Neutrophil (primary cell): ENCODE results near the gene RASSF3.
A peak's percentile ranks its signal among the peaks of the same experiment; 100 is the strongest.
"Not testable (repeated sequence)": the region's sequence is repeated elsewhere in the genome, so short reads cannot be mapped to it uniquely, and the experiment has no call there.

ENCODE experiments used
- H3K27ac ChIP-seq: fragments of 200-600 bp; sonication (generic); 2 replicates; pipeline ENCODE4 v1.5.1; 2016; ENCODE audit warnings: mild to moderate bottlenecking, moderate library complexity
- H3K27me3 ChIP-seq: fragments of 200-600 bp; sonication (generic); 2 replicates; pipeline ENCODE4 v1.6.0; 2016; ENCODE audit warnings: mild to moderate bottlenecking
- H3K36me3 ChIP-seq: fragments of 200-600 bp; sonication (generic); 2 replicates; pipeline ENCODE4 v1.5.1; 2017
- H3K4me1 ChIP-seq, 2 experiments: fragments of 200-600 bp in 1 of 2; sonication (generic) in 1 of 2; 1 replicate in 1 of 2; 2 replicates in 1 of 2; pipeline versions ENCODE4 v1.5.1 to v1.6.1; 2013 to 2016; ENCODE audit warnings: low read depth in 1 of 2, low read length in 1 of 2, mild to moderate bottlenecking in 1 of 2, moderate library complexity in 1 of 2; ENCODE audit not compliant: control insufficient read depth in 1 of 2, insufficient read depth in 1 of 2
- H3K4me3 ChIP-seq, 2 experiments: fragments of 200-600 bp in 1 of 2; sonication (generic) in 1 of 2; 1 replicate in 1 of 2; 2 replicates in 1 of 2; pipeline ENCODE4 v1.5.1; 2013 to 2016; ENCODE audit warnings: low read depth in 1 of 2, low read length in 1 of 2, mild to moderate bottlenecking in 1 of 2, moderate library complexity in 1 of 2
- H3K9me3 ChIP-seq: fragments of 200-600 bp; sonication (generic); 2 replicates; pipeline ENCODE4 v1.5.1; 2016
- TF ChIP-seq, protein P1 (sequence below): fragments of 200-600 bp; sonication (generic); IDR thresholded peaks from 2 replicates; pipeline ENCODE4 v1.5.1; 2016; ENCODE audit warnings: antibody characterized with exemption

The RASSF3 gene

DNA sequence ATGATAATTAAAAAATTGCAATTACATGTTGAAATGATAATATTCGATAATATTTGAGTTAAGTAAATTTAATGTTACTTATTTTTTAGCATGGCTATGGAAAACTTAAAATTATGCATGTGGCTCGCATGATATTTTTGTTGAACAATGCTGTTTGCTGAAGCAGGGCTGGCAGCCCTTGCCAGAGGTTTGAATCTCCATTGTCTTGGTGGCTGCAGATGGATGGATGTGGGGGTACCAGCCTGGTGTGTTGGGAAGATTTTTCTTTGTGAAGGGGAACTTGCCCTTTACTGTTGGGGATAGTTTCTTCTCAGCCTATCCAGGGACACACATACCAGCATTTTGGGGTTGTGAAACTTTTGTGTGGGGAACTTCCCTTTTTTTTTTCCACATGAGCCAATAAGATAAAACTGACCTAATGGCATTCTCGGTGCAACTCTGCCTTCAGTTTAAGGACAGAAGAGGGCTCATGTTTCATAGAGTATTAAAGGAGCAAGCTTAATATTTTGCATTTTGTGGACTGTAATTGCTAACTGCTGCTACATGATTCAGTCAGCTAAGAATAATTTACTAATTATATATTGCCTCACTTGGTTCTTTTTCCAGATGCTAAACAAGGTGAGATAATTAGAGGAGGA is 8.8 kb downstream of the RASSF3 start:
- Histone ChIP-seq H3K36me3 (peaks cover 37% of the 10 kb centered on the region), H3K9me3 (no peaks in the 10 kb centered on the region), H3K4me1 (peaks cover 91 to 96% of the 10 kb centered on the region in 2 experiments), H3K27ac (peak overlapping the region; percentile 94), H3K27me3 (no peaks in the 10 kb centered on the region), H3K4me3 (peak overlapping the region; percentile 36 to 56)
- TF ChIP-seq, protein P1, sequence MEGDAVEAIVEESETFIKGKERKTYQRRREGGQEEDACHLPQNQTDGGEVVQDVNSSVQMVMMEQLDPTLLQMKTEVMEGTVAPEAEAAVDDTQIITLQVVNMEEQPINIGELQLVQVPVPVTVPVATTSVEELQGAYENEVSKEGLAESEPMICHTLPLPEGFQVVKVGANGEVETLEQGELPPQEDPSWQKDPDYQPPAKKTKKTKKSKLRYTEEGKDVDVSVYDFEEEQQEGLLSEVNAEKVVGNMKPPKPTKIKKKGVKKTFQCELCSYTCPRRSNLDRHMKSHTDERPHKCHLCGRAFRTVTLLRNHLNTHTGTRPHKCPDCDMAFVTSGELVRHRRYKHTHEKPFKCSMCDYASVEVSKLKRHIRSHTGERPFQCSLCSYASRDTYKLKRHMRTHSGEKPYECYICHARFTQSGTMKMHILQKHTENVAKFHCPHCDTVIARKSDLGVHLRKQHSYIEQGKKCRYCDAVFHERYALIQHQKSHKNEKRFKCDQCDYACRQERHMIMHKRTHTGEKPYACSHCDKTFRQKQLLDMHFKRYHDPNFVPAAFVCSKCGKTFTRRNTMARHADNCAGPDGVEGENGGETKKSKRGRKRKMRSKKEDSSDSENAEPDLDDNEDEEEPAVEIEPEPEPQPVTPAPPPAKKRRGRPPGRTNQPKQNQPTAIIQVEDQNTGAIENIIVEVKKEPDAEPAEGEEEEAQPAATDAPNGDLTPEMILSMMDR, result no peak

DNA sequence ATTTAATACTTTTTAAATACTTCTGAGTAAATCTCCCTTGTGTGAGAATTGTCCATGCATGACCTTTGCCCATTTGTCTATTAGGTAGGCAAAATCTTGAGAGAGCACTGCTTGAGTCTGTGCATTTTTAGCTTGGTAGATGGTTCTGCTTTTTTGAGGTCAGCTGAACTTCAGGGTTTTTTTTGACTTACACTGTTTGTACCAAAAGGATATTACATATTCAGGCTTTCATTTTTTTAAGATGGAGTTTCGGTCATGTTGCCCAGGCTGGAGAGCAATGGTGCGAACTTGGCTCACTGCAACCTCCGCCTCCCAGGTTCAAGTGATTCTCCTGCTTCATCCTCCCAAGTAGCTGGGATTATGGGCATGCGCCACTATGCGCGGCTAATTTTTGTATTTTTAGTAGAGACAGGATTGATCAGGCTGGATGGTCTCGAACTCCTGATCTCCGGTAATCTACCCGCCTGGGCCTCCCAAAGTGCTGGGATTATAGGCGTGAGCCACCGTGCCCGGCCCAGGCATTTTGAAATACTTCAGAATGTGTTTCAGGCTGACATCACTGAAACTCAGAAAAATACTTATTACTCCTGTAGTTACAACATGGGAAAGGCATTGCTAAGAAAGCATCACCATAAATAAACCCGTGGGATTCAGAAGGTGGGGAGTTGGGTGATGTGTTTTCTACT is 11.1 kb downstream of the RASSF3 start:
- H3K4me1 ChIP-seq, result peaks cover 97 to 100% of the 10 kb centered on the region in 2 experiments
- no peaks in the 10 kb centered on the region for H3K9me3 ChIP-seq
- TF ChIP-seq, protein P1, result no peak
- peak overlapping the region; percentile 94 for H3K27ac ChIP-seq
- H3K4me3 ChIP-seq, result peak overlapping the region; percentile 22 to 56
- H3K27me3 ChIP-seq, result no peaks in the 10 kb centered on the region
- peaks cover 14% of the 10 kb centered on the region for H3K36me3 ChIP-seq

GRCh38 chr12:64624035-64624434 is 13.7 kb downstream of the RASSF3 start:
- TF ChIP-seq, protein P1, result no peak
- no peaks in the 10 kb centered on the region for H3K27me3 ChIP-seq
- H3K4me3 ChIP-seq, result peak overlapping the region in 1 of 2 experiments; percentile 50
- peaks cover 6% of the 10 kb centered on the region for H3K36me3 ChIP-seq
- peaks cover 90 to 92% of the 10 kb centered on the region in 2 experiments for H3K4me1 ChIP-seq
- H3K9me3 ChIP-seq, result no peaks in the 10 kb centered on the region
- peak overlapping the region; percentile 94 for H3K27ac ChIP-seq

- no peaks in the 10 kb centered on the region for H3K9me3 ChIP-seq
- H3K4me1 ChIP-seq, result peaks cover 77 to 83% of the 10 kb centered on the region in 2 experiments
- TF ChIP-seq, protein P1, result no peak
These were observed 15.2 kb downstream of the RASSF3 start for GRCh38 chr12:64625243-64626077.

GRCh38 chr12:64626588-64626987 is 16.3 kb downstream of the RASSF3 start:
- H3K4me3 ChIP-seq, H3K9me3 ChIP-seq, H3K27me3 ChIP-seq: not testable (repeated sequence)
- peaks cover 28% of the 10 kb centered on the region for H3K36me3 ChIP-seq
- peaks cover 77 to 83% of the 10 kb centered on the region in 2 experiments for H3K4me1 ChIP-seq
- peak overlapping the region; percentile 94 for H3K27ac ChIP-seq

More at GRCh38 chr12:64625243-64626077, 15.2 kb downstream of the RASSF3 start:
- peak overlapping the region; percentile 94 for H3K27ac ChIP-seq
- no peaks in the 10 kb centered on the region for H3K27me3 ChIP-seq
- H3K4me3 ChIP-seq, result peak overlapping the region; percentile 19 to 50
- H3K36me3 ChIP-seq, result peaks cover 18% of the 10 kb centered on the region
